Measurements from ENCODE around the gene ARL5B.

Gene ARL5B

DNA sequence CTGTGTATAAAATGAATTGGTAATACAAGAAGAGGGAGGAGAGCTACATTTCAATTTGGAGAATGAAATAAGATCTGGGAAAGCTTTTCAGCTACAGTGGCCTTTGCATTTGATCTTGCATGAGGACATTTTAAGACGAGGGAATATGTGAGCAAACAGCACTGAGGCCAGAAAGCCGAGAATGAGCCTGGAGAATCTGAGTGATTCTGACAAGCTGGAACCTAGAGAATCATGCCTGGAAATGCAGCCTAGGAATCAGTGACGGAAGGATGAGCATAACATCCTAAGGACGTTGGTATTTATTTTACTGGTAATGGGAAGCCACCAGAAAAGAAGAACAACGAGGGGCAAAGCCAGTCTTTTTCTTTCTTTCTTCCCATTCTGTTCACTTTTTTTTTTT, 44.3 kb downstream of the ARL5B start:
- no peak for DNase-seq (ENCODE audit: low read depth in 2 of 2)

- no peak for DNase-seq (ENCODE audit: low read depth in 2 of 2)
Measured at GRCh38 chr10:18710201-18710653, 51.0 kb downstream of the ARL5B start.

- DNase-seq (ENCODE audit: low read depth in 2 of 2) = no peak
Measured at GRCh38 chr10:18713077-18713476, 53.8 kb downstream of the ARL5B start.

DNA sequence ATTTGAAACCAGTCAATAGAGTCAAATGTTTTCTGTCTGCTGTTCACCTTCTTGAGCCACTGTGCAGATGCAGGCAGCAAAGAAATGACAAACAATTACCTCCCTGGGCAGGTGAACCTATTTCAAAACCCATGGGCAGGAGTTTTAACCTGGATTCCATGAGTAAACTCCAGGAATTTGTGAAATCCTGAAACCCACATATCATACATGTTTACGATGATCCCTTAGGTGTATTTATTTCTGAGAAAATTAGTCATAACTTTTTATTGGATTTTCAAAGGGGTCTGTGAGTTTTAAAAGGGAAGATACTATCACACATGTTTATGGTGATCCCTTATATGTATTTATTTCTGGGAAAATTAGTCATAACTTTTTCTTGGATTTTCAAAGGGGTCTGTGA, 59.8 kb downstream of the ARL5B start:
- DNase-seq (ENCODE audit: low read depth in 2 of 2) = no peak

- no peak for DNase-seq (ENCODE audit: low read depth in 2 of 2)
Measured at GRCh38 chr10:18719811-18720210, 60.6 kb downstream of the ARL5B start.

GRCh38 chr10:18721067-18721466, 61.8 kb downstream of the ARL5B start:
- DNase-seq (ENCODE audit: low read depth in 2 of 2) = no peak

- no peak for DNase-seq (ENCODE audit: low read depth in 2 of 2)
Measured at GRCh38 chr10:18723801-18724200, 64.6 kb downstream of the ARL5B start.
